HG03521 (cell line): Measurements from ENCODE around the gene CFDP1.

Source experiments
- ATAC-seq: cut with Tn5 transposase; IDR thresholded peaks from one replicate; pipeline ENCODE4 v1.9.1; 2021; ENCODE audit warnings: mild to moderate bottlenecking, moderate library complexity; ENCODE audit not compliant: unreplicated experiment

Gene CFDP1

DNA sequence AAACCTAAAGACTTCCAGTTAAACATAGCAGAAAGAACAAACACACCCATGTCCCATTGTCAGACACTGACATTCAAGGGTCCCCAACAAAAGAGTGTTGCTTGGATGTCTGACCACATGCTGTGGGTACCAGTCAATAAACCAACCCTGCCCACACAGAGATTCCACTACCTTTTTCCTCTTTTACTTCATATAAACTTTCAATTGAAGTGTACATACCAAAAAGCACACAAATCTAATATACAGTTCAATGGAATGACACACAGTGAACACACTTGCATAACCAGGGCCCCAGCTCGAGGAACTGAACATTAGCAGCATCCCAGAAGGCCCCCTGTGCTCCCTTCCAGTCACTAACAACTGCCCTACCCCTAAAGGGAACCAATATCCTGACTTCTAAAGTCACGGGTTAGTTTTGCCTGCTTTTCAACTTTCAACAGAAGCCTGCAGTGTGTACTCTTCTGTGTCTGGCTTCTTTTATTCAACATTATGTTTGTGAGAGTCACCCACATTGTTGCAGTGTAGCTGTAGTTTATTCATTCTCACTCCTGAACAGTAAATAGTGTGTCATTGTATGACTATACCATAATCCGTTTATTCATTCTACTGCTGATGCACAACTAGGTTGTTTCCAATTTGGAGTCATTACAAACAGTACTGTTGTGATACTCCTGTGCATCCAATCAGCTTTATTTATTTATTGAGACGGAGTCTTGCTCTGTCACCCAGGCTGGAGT is 18.0 kb downstream of the CFDP1 start:
- ATAC-seq = no peak

- ATAC-seq = no peak
Measured at GRCh38 chr16:75413951-75414350, 19.4 kb downstream of the CFDP1 start.

- ATAC-seq = no peak
Measured at GRCh38 chr16:75406943-75407342, 26.4 kb downstream of the CFDP1 start.

- ATAC-seq = no peak
Measured at GRCh38 chr16:75402821-75403475, 30.4 kb downstream of the CFDP1 start.

DNA sequence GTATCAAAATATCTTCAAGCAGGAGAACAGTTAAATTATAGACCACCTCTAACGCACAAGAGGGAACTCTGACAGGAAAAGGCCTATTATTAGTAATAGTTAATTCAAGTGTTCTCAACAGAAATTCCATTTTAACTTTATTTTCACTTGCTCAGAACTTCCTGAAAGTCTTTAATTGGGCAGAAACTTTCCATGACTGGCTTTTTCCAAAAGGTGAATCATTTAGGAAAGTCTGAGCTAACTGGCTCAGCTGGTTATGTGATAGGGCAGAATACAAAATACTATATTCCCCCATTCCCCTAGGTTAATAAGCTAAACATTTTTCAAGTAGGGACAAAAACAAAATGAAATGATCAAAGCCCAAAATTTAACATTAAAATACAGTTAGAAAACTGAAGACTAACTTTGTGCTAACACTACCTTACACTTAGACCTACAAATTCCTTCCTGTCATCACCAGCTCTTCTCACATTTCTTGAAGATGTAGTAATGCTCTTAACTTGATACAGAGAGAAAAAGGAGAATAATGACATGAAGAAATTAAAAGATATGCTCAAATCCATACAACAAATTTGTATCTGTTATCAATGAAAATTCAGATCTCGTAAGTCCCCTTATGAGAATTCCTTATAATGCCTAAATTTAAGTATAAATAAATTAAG is 31.0 kb downstream of the CFDP1 start:
- ATAC-seq = no peak

- no peak for ATAC-seq
Measured at GRCh38 chr16:75401691-75402090, 31.6 kb downstream of the CFDP1 start.

GRCh38 chr16:75398333-75398732 is 35.0 kb downstream of the CFDP1 start:
- no peak for ATAC-seq

GRCh38 chr16:75394941-75395340 is 38.4 kb downstream of the CFDP1 start:
- no peak for ATAC-seq

DNA sequence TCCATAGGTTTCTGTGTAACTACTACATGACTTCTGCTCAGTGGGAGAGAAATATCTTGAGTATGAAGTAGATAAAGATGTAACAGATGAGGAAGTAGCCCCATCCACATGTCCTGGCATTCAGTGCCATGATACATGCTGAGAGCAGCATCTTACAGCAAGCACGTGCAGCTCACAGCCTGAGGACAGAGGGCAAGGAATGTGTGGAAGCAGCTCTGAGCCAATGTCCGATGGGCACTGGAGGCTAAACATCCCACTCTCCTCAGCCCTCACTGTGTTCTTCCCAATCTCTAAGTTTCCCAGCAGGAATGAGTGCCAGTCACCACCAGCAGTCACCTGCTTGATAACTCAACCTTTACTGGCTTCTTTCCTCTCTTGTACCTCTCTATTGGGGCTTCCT is 40.4 kb downstream of the CFDP1 start:
- no peak for ATAC-seq

DNA sequence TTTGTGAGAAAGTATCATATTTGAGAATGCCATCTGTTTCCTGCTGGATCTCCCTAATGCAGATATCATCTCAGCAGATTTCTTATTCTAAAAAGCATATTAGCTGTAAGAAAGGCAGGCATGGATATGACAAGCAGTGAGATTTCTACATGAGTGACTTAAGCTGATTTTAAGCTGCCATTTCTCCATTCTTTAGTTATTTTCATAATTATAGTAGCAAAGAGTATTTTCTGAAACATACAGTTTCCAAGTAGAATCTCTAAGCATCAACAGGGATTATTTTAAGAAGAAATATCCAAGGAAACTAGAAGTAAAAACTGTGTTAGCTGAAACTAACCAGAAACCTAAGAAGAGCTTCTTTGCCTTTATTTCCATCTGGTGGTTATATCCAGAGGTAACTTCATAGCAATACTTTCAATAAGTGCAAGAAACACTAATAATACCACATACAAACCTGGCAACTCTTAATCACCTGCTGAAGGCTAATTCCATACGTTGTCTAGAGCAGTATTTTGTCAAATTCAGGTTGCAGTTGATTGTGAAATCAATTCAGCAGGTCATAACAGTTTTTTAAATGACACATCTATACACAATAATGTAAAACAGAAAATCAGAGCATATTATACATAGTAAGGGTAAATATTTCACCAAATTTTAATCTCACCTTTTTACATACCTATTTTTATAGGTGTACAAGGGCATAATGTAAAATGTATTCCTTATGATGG is 42.2 kb downstream of the CFDP1 start:
- no peak for ATAC-seq

DNA sequence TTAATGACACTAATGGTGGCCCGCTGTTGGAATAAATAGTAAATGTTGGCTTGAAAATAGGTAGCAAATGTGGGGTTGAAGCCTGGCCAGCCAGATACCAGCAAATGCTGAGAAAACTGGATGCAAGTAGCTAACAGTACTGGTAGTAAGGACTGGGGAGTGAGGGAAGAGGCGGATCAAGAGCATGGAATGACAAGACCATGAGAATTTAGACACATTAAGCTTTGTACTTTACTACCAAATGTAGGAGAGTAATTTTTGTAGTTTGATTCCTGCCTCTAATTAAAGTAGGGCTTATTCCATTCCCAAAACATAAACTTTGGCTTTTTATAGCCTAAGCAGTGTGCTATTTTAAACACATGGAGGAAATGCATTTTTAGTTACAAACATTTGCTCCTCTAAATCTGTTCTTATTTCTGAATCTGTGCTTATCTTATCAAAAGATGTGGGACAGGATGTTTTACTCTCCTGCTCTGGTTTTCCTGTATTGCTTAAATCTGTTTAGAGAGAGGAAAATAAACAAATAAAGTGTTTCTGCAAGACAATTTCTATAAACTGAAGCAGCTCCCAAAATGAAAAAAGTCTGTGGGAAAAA is 44.1 kb downstream of the CFDP1 start:
- no peak for ATAC-seq

DNA sequence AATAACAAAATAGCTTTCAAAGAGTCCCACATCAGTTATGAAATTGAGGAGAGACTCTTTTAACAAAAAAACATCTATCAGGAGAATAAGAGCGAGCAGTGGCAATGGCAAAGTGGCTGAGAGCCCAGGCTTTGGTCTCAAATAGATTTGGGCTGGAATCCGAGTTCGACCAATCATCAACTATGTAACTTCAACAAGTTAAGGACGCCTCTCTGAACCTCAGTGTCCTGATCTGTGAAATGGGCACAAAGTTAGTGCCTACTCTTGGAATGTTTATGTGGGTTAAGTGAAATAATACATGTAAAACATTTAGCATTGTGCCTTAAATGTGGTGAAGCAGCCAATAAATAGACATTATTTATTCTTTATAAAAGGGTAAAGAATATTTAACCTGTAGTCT is 45.4 kb downstream of the CFDP1 start:
- ATAC-seq = no peak

DNA sequence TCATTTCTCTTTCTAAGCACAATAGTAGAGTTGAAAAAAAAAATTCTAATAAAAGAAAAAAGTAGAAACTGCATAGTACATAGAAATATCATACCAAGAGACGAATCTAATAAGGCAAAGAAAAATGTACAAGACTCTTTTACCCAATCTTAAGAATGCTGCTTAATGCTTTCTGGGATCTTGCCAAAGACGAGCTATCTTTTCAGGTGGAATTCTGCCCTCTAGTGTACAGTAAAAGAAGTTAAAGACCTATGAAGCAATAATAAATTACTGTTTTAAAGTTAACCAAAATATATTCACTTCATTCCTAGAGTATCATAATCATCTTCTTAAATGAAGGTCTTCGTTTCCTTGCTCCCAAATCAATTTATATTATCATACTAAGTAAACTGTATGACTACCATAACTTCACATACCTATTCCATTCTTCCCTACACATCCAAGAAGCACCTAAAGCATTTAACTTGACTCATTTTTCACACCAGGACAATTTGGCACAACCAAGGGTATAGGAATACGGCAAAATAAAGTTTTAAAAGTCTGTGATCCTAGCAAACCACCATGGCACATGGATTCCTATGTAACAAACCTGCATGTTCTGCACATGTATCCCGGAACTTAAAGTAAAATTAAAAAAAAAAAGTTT is 47.7 kb downstream of the CFDP1 start:
- ATAC-seq = no peak

DNA sequence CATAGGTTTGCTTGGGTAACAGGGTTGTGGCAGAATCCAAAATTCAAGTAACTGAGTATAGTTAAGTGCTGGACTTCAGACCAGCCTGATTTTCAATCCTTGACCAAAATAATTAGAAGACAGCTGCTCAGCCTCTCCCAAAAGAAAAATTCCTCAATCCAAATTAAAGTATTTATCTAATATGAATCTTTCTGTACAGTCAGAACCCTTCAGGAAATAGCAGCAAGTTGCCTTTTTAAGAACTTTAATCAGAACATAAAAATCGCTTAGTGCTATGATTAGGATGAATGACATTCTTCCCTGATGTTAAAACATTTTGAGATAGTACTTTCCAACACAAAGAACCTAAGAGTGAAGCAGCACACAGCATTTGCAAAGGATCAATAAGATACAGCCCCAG is 50.2 kb downstream of the CFDP1 start:
- no peak for ATAC-seq

DNA sequence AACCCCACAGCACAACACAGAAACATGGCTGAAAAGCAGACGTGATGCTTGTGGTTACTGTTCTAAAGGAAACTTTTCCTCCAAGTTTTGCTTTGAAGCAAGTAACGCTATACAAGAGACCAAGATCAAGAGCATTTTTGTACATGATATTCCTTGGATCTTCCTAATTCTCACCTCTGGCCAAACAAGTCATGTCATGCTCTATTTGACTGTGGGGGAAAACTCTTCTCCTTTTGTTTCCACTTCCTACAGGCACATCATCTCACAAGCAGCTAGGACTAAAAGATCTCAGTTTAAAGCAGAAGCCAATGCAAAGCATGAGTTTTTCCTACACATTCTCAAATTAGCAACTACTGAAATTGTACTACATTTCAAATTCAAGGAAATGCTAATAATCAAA is 50.7 kb downstream of the CFDP1 start:
- ATAC-seq = no peak

GRCh38 chr16:75380870-75381269 is 52.4 kb downstream of the CFDP1 start:
- ATAC-seq = no peak

- peak; percentile 85 for ATAC-seq
Measured at GRCh38 chr16:75379911-75380847, 53.1 kb downstream of the CFDP1 start.

GRCh38 chr16:75379339-75379738 is 54.0 kb downstream of the CFDP1 start:
- ATAC-seq = no peak

- no peak for ATAC-seq
Measured at GRCh38 chr16:75378616-75379015, 54.7 kb downstream of the CFDP1 start.
